Measurements from ENCODE around the gene PWP2.

PWP2 gene

GRCh38 chr21:44067011-44067839 lies 40.0 kb upstream of the PWP2 start:
- Histone ChIP-seq H3K27ac (ENCODE audit: low read depth, low read length) (no peak overlapping the region), H3K79me2 (ENCODE audit: control insufficient read depth, insufficient read depth, low read length, unreplicated experiment) (peaks cover 11% of the 10 kb centered on the region), H3K4me1 (ENCODE audit: control insufficient read depth, insufficient read depth, low read length, unreplicated experiment) (no peaks in the 10 kb centered on the region), H2AFZ (ENCODE audit: low read length, unreplicated experiment) (no peak overlapping the region), H3K27me3 (ENCODE audit: insufficient read depth, low read length) (no peaks in the 10 kb centered on the region), H3K4me3 (ENCODE audit: low read depth, low read length) (no peak overlapping the region), H3K36me3 (ENCODE audit: insufficient read depth, low read length) (peaks cover 7% of the 10 kb centered on the region; the same call in 1 of the 2 replicates)

- no peak overlapping the region for H3K27ac ChIP-seq (ENCODE audit: low read depth, low read length)
- H3K79me2 ChIP-seq (ENCODE audit: control insufficient read depth, insufficient read depth, low read length, unreplicated experiment) = peaks cover 11% of the 10 kb centered on the region
- H2AFZ ChIP-seq (ENCODE audit: low read length, unreplicated experiment) = no peak overlapping the region
- H3K36me3 ChIP-seq (ENCODE audit: insufficient read depth, low read length) = peaks cover 10% of the 10 kb centered on the region
- H3K4me1 ChIP-seq (ENCODE audit: control insufficient read depth, insufficient read depth, low read length, unreplicated experiment) = no peaks in the 10 kb centered on the region
- no peaks in the 10 kb centered on the region for H3K27me3 ChIP-seq (ENCODE audit: insufficient read depth, low read length)
- H3K4me3 ChIP-seq (ENCODE audit: low read depth, low read length) = no peak overlapping the region
These were observed 36.8 kb upstream of the PWP2 start for GRCh38 chr21:44070391-44070790.

- no peaks in the 10 kb centered on the region for H3K27me3 ChIP-seq (ENCODE audit: insufficient read depth, low read length)
- H3K79me2 ChIP-seq (ENCODE audit: control insufficient read depth, insufficient read depth, low read length, unreplicated experiment) = peaks cover 7% of the 10 kb centered on the region
- peaks cover 15% of the 10 kb centered on the region for H3K36me3 ChIP-seq (ENCODE audit: insufficient read depth, low read length)
- H3K27ac ChIP-seq (ENCODE audit: low read depth, low read length) = no peak overlapping the region
- H3K4me1 ChIP-seq (ENCODE audit: control insufficient read depth, insufficient read depth, low read length, unreplicated experiment) = no peaks in the 10 kb centered on the region
- H3K4me3 ChIP-seq (ENCODE audit: low read depth, low read length) = no peak overlapping the region
- H2AFZ ChIP-seq (ENCODE audit: low read length, unreplicated experiment) = no peak overlapping the region
These were observed 35.7 kb upstream of the PWP2 start for GRCh38 chr21:44071359-44072104.

GRCh38 chr21:44072111-44072510 lies 35.1 kb upstream of the PWP2 start:
- Histone ChIP-seq H3K79me2 (ENCODE audit: control insufficient read depth, insufficient read depth, low read length, unreplicated experiment) (peaks cover 7% of the 10 kb centered on the region), H2AFZ (ENCODE audit: low read length, unreplicated experiment) (no peak overlapping the region), H3K4me3 (ENCODE audit: low read depth, low read length) (no peak overlapping the region), H3K36me3 (ENCODE audit: insufficient read depth, low read length) (peaks cover 19% of the 10 kb centered on the region), H3K27ac (ENCODE audit: low read depth, low read length) (no peak overlapping the region), H3K4me1 (ENCODE audit: control insufficient read depth, insufficient read depth, low read length, unreplicated experiment) (no peaks in the 10 kb centered on the region), H3K27me3 (ENCODE audit: insufficient read depth, low read length) (no peaks in the 10 kb centered on the region)

GRCh38 chr21:44074315-44074958 lies 32.8 kb upstream of the PWP2 start:
- Histone ChIP-seq H3K79me2 (ENCODE audit: control insufficient read depth, insufficient read depth, low read length, unreplicated experiment) (no peaks in the 10 kb centered on the region), H2AFZ (ENCODE audit: low read length, unreplicated experiment) (no peak overlapping the region), H3K36me3 (ENCODE audit: insufficient read depth, low read length) (peaks cover 28% of the 10 kb centered on the region), H3K27me3 (ENCODE audit: insufficient read depth, low read length) (no peaks in the 10 kb centered on the region), H3K4me3 (ENCODE audit: low read depth, low read length) (no peak overlapping the region), H3K27ac (ENCODE audit: low read depth, low read length) (no peak overlapping the region), H3K4me1 (ENCODE audit: control insufficient read depth, insufficient read depth, low read length, unreplicated experiment) (no peaks in the 10 kb centered on the region)

- no peak overlapping the region for H2AFZ ChIP-seq (ENCODE audit: low read length, unreplicated experiment)
- H3K4me3 ChIP-seq (ENCODE audit: low read depth, low read length) = no peak overlapping the region
- H3K27me3 ChIP-seq (ENCODE audit: insufficient read depth, low read length) = no peaks in the 10 kb centered on the region
- peaks cover 30% of the 10 kb centered on the region for H3K36me3 ChIP-seq (ENCODE audit: insufficient read depth, low read length)
- no peak overlapping the region for H3K27ac ChIP-seq (ENCODE audit: low read depth, low read length)
- H3K4me1 ChIP-seq (ENCODE audit: control insufficient read depth, insufficient read depth, low read length, unreplicated experiment) = no peaks in the 10 kb centered on the region
- no peaks in the 10 kb centered on the region for H3K79me2 ChIP-seq (ENCODE audit: control insufficient read depth, insufficient read depth, low read length, unreplicated experiment)
These were observed 30.9 kb upstream of the PWP2 start for GRCh38 chr21:44076316-44076715.

- H2AFZ ChIP-seq (ENCODE audit: low read length, unreplicated experiment) = no peak overlapping the region
- H3K36me3 ChIP-seq (ENCODE audit: insufficient read depth, low read length) = peaks cover 30% of the 10 kb centered on the region
- H3K27ac ChIP-seq (ENCODE audit: low read depth, low read length) = no peak overlapping the region
These were observed 28.7 kb upstream of the PWP2 start for GRCh38 chr21:44078411-44078981.

GRCh38 chr21:44079446-44079845 lies 27.8 kb upstream of the PWP2 start:
- H3K36me3 ChIP-seq (ENCODE audit: insufficient read depth, low read length) = peaks cover 26% of the 10 kb centered on the region

More at GRCh38 chr21:44078411-44078981, 28.7 kb upstream of the PWP2 start:
- Histone ChIP-seq H3K4me3 (ENCODE audit: low read depth, low read length) (no peak overlapping the region), H3K27me3 (ENCODE audit: insufficient read depth, low read length) (no peaks in the 10 kb centered on the region), H3K4me1 (ENCODE audit: control insufficient read depth, insufficient read depth, low read length, unreplicated experiment) (no peaks in the 10 kb centered on the region), H3K79me2 (ENCODE audit: control insufficient read depth, insufficient read depth, low read length, unreplicated experiment) (no peaks in the 10 kb centered on the region)

GRCh38 chr21:44079846-44080245 lies 27.4 kb upstream of the PWP2 start:
- Histone ChIP-seq H3K27ac (ENCODE audit: low read depth, low read length) (no peak overlapping the region), H3K4me3 (ENCODE audit: low read depth, low read length) (no peak overlapping the region), H3K27me3 (ENCODE audit: insufficient read depth, low read length) (no peaks in the 10 kb centered on the region), H3K79me2 (ENCODE audit: control insufficient read depth, insufficient read depth, low read length, unreplicated experiment) (no peaks in the 10 kb centered on the region), H3K36me3 (ENCODE audit: insufficient read depth, low read length) (peaks cover 24% of the 10 kb centered on the region), H2AFZ (ENCODE audit: low read length, unreplicated experiment) (no peak overlapping the region), H3K4me1 (ENCODE audit: control insufficient read depth, insufficient read depth, low read length, unreplicated experiment) (no peaks in the 10 kb centered on the region)

More at GRCh38 chr21:44079446-44079845, 27.8 kb upstream of the PWP2 start:
- H3K27me3 ChIP-seq (ENCODE audit: insufficient read depth, low read length) = no peaks in the 10 kb centered on the region
- H3K4me3 ChIP-seq (ENCODE audit: low read depth, low read length) = no peak overlapping the region
- no peak overlapping the region for H3K27ac ChIP-seq (ENCODE audit: low read depth, low read length)
- H3K4me1 ChIP-seq (ENCODE audit: control insufficient read depth, insufficient read depth, low read length, unreplicated experiment) = no peaks in the 10 kb centered on the region
- H2AFZ ChIP-seq (ENCODE audit: low read length, unreplicated experiment) = no peak overlapping the region
- no peaks in the 10 kb centered on the region for H3K79me2 ChIP-seq (ENCODE audit: control insufficient read depth, insufficient read depth, low read length, unreplicated experiment)

GRCh38 chr21:44082648-44083440 lies 24.4 kb upstream of the PWP2 start:
- no peak overlapping the region for H3K4me3 ChIP-seq (ENCODE audit: low read depth, low read length)
- H3K79me2 ChIP-seq (ENCODE audit: control insufficient read depth, insufficient read depth, low read length, unreplicated experiment) = no peaks in the 10 kb centered on the region
- H3K27ac ChIP-seq (ENCODE audit: low read depth, low read length) = no peak overlapping the region
- no peaks in the 10 kb centered on the region for H3K27me3 ChIP-seq (ENCODE audit: insufficient read depth, low read length)
- no peak overlapping the region for H2AFZ ChIP-seq (ENCODE audit: low read length, unreplicated experiment)
- H3K4me1 ChIP-seq (ENCODE audit: control insufficient read depth, insufficient read depth, low read length, unreplicated experiment) = no peaks in the 10 kb centered on the region
- H3K36me3 ChIP-seq (ENCODE audit: insufficient read depth, low read length) = peaks cover 7% of the 10 kb centered on the region; the same call in 1 of the 2 replicates

All from ACC112 (cell line).